Tibial nerve (tissue), 4 donors: Measurements from ENCODE around the gene ST8SIA5.

Experiments
- CTCF ChIP-seq, 5 experiments: fragments of 200-600 bp in 3 of 5; fragments of 450-650 bp in 2 of 5; sonication (generic) in 3 of 5; IDR thresholded peaks; one replicate each; pipeline ENCODE4 v1.5.1; 2016 to 2019; ENCODE audit warnings: antibody characterized with exemption in 5 of 5, mild to moderate bottlenecking in 3 of 5, moderate library complexity in 2 of 5
- EP300 ChIP-seq, 2 donors: sonication (generic); formaldehyde crosslinking; IDR thresholded peaks; one replicate each; pipeline ENCODE4 v1.6.1; 2017; ENCODE audit warnings: antibody characterized with exemption in 2 of 2, mild to moderate bottlenecking in 1 of 2
- POLR2A ChIP-seq, 2 donors: fragments of 450-650 bp; IDR thresholded peaks; one replicate each; pipeline ENCODE4 v1.6.1; 2017; ENCODE audit warnings: antibody characterized with exemption in 2 of 2, mild to moderate bottlenecking in 2 of 2, moderate library complexity in 2 of 2

GRCh38 chr18:46738491-46738890 lies 18.4 kb downstream of the ST8SIA5 start:
- TF ChIP-seq CTCF (IDR thresholded peaks at IDR 0.05) (no peak), POLR2A (IDR thresholded peaks at IDR 0.05) (no peak), EP300 (IDR thresholded peaks at IDR 0.05) (no peak)
